Ishikawa (cell line): ENCODE results near the gene ARGLU1.

Experiments used
- CEBPB ChIP-seq: IDR thresholded peaks from 2 replicates; pipeline ENCODE4 v1.6.1; 2012
- CREB1 ChIP-seq: IDR thresholded peaks from 2 replicates; pipeline ENCODE4 v1.6.1; 2012; ENCODE audit warnings: low read depth
- EGR1 ChIP-seq: IDR thresholded peaks from 2 replicates; pipeline ENCODE4 v1.6.1; 2012
- EP300 ChIP-seq: IDR thresholded peaks from 2 replicates; pipeline ENCODE4 v1.6.1; 2012; ENCODE audit warnings: borderline replicate concordance
- FOXM1 ChIP-seq: IDR thresholded peaks from 2 replicates; pipeline ENCODE4 v1.6.1; 2012; ENCODE audit warnings: low read depth, borderline replicate concordance
- NFIC ChIP-seq: IDR thresholded peaks from 2 replicates; pipeline ENCODE4 v1.6.1; 2012
- RAD21 ChIP-seq: IDR thresholded peaks from 2 replicates; pipeline ENCODE4 v1.6.1; 2012; ENCODE audit warnings: low read depth
- TAF1 ChIP-seq: IDR thresholded peaks from 2 replicates; pipeline ENCODE4 v1.6.1; 2012; ENCODE audit warnings: low read depth, mild to moderate bottlenecking
- TCF12 ChIP-seq: IDR thresholded peaks from 2 replicates; pipeline ENCODE4 v1.6.1; 2012; ENCODE audit warnings: low read depth
- TEAD4 ChIP-seq: IDR thresholded peaks from 2 replicates; pipeline ENCODE4 v1.6.1; 2012
- YY1 ChIP-seq: IDR thresholded peaks from 2 replicates; pipeline ENCODE4 v1.6.1; 2012; ENCODE audit warnings: low read depth
- ZBTB7A ChIP-seq: IDR thresholded peaks from 2 replicates; pipeline ENCODE4 v1.6.1; 2012; ENCODE audit warnings: low read depth
- TF ChIP-seq, protein P1 (sequence below): IDR thresholded peaks from 2 replicates; pipeline ENCODE4 v1.6.1; 2012; ENCODE audit warnings: low read depth, mild to moderate bottlenecking
- TF ChIP-seq, protein P2 (sequence below): IDR thresholded peaks from 2 replicates; pipeline ENCODE4 v1.6.1; 2012
- TF ChIP-seq, protein P3 (sequence below): IDR thresholded peaks from 2 replicates; pipeline ENCODE4 v1.6.1; 2012

The ARGLU1 gene

DNA sequence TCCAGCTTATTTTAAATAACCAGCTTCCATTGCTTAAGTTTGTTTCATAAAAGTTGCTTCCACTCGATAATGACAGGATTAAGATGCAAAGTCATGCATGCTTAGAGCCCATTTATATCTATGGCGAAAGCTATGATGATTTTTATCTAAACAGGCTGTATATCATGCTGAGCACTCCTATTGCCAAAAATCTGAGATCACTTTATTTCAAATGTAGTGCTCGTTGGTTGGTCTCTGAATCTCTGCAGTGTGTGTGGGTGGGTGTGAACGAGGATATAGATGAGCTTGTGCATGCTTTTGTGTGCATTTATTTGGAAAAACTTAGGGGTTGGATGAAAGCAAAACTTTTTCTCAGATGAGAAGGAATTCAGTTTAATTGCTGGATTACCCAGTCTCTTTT lies 27.0 kb upstream of the ARGLU1 start:
- TF ChIP-seq TCF12, result no peak
- TF ChIP-seq EP300, result no peak
- no peak for TF ChIP-seq CREB1
- TF ChIP-seq, protein P1, sequence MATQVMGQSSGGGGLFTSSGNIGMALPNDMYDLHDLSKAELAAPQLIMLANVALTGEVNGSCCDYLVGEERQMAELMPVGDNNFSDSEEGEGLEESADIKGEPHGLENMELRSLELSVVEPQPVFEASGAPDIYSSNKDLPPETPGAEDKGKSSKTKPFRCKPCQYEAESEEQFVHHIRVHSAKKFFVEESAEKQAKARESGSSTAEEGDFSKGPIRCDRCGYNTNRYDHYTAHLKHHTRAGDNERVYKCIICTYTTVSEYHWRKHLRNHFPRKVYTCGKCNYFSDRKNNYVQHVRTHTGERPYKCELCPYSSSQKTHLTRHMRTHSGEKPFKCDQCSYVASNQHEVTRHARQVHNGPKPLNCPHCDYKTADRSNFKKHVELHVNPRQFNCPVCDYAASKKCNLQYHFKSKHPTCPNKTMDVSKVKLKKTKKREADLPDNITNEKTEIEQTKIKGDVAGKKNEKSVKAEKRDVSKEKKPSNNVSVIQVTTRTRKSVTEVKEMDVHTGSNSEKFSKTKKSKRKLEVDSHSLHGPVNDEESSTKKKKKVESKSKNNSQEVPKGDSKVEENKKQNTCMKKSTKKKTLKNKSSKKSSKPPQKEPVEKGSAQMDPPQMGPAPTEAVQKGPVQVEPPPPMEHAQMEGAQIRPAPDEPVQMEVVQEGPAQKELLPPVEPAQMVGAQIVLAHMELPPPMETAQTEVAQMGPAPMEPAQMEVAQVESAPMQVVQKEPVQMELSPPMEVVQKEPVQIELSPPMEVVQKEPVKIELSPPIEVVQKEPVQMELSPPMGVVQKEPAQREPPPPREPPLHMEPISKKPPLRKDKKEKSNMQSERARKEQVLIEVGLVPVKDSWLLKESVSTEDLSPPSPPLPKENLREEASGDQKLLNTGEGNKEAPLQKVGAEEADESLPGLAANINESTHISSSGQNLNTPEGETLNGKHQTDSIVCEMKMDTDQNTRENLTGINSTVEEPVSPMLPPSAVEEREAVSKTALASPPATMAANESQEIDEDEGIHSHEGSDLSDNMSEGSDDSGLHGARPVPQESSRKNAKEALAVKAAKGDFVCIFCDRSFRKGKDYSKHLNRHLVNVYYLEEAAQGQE, result no peak
- no peak for TF ChIP-seq TAF1
- TF ChIP-seq CEBPB, result no peak
- TF ChIP-seq ZBTB7A, result no peak
- no peak for TF ChIP-seq FOXM1
- no peak for TF ChIP-seq TEAD4
- TF ChIP-seq YY1, result no peak

DNA sequence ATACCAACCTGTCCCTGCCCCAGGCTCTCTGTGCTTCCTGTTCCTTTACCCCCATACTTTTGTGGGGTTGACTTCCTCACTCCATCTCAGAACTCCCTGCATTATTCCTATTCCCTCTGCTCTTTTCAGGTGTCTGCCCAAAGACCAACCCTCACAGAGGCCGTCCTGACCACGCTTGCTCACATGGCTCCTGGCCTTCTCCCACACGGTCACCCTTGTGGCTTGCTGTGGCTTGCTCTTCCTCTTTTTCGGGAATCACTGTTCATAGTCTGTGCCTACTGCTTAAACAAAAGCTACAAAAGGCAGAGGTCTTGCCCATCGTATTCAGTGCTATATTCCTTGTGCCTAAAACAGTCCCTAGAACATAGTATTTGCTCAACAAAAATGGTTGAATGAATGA lies 25.2 kb upstream of the ARGLU1 start:
- no peak for TF ChIP-seq TAF1
- no peak for TF ChIP-seq EGR1
- no peak for TF ChIP-seq CREB1

DNA sequence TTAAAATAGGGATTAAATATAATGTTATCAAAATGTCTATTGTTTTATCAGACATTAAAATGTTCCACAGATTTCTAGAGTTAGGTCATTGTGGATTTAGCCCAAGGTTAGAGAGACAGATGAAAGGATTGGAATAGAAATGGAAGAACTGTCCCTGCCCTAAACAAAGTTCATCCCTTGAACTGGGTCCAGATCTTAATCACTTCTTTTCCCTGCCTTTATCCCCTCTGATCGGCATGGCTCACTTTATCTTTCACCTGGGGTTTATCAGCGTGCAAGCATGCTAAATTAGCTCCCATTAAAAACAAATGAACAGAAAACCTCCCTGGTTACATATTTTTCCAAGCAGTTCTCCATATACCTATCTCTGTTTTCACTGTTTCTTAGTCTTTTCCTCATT lies 23.4 kb upstream of the ARGLU1 start:
- TF ChIP-seq FOXM1 (no peak), ZBTB7A (no peak), EGR1 (no peak), TAF1 (no peak), YY1 (no peak), NFIC (no peak), RAD21 (no peak), EP300 (no peak), CREB1 (no peak), TEAD4 (no peak), CEBPB (no peak)
- TF ChIP-seq, protein P1, result no peak
- TF ChIP-seq, protein P2, sequence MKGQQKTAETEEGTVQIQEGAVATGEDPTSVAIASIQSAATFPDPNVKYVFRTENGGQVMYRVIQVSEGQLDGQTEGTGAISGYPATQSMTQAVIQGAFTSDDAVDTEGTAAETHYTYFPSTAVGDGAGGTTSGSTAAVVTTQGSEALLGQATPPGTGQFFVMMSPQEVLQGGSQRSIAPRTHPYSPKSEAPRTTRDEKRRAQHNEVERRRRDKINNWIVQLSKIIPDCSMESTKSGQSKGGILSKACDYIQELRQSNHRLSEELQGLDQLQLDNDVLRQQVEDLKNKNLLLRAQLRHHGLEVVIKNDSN, result no peak
- TF ChIP-seq, protein P3, sequence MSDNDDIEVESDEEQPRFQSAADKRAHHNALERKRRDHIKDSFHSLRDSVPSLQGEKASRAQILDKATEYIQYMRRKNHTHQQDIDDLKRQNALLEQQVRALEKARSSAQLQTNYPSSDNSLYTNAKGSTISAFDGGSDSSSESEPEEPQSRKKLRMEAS, result no peak

DNA sequence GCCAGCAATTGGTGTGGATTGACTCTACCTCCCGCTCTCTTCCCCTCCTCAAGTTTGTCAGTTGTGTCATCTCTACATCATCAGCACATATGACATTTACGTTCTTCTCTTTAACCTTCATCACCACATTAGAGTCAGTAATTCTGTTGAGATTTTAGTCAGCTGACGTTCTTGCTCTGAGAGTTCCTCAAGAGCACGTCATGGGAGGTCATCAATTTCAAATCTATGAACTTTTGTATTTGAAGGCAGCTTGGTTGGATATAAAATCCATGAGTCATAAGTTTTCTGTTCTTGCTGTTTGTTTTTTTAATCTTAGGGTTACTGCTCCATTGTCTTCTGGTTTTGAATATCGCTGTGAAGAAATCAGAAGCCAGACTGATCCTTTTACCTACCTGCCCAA lies 21.8 kb upstream of the ARGLU1 start:
- TF ChIP-seq TCF12 (no peak), YY1 (no peak), ZBTB7A (no peak), EGR1 (no peak), TAF1 (no peak), EP300 (no peak), TEAD4 (no peak), RAD21 (no peak), CEBPB (no peak), CREB1 (no peak), NFIC (no peak), FOXM1 (no peak)
- TF ChIP-seq, protein P1, result no peak
- TF ChIP-seq, protein P3, result no peak
- TF ChIP-seq, protein P2, result no peak

DNA sequence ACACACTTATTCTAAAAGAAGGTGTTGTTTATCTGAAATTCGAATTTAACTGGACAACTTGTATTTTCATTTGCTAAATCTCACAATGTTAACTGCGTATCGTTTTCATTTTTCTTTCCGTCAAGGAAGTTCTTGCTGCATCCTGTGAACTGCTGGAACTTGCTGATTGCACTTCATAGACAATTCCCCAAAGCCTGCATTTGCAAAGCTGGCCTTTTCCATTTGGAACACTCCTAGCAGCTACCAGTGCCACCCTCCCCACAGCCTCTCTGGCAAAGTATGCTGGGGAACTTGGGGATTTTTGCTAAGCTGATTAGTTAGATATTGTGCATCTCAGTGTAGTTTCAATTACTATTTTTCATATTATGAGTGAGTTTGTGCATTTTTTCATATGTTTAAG lies 20.4 kb upstream of the ARGLU1 start:
- no peak for TF ChIP-seq EP300
- no peak for TF ChIP-seq ZBTB7A
- TF ChIP-seq TEAD4, result no peak
- no peak for TF ChIP-seq TAF1
